Activated CD4-positive, alpha-beta T cell treated with anti-CD3 and anti-CD28 coated beads, Interleukin-2, amount 50 U/mL, for 48 hours (primary cell): Measurements from ENCODE around the gene SCFD1.

Source experiments
- DNase-seq, 2 experiments: peaks; one replicate each; pipeline ENCODE4 v3.0.0-alpha.2; 2020

The SCFD1 gene

GRCh38 chr14:30763891-30764290, 141.8 kb downstream of the SCFD1 start:
- DNase-seq, result no peak

DNA sequence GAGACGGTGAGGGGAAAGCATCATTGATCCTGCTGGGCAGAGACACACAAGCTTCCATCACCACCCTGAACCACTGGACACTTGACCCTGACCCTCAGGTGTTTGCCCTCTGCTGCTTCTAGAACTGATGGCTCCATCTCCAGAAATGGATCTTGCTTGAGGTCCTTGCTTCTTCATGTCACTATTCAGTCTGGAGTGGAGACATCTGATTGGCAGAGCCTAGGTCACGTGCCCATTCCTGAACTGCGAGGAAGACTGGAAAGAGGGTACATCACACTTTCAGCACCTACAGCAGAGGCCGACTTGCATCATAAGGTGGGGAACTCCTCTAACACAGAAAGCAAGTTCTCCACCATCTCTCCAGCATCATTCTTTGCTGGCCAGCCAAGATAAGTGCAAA, 145.5 kb downstream of the SCFD1 start:
- no peak for DNase-seq

DNA sequence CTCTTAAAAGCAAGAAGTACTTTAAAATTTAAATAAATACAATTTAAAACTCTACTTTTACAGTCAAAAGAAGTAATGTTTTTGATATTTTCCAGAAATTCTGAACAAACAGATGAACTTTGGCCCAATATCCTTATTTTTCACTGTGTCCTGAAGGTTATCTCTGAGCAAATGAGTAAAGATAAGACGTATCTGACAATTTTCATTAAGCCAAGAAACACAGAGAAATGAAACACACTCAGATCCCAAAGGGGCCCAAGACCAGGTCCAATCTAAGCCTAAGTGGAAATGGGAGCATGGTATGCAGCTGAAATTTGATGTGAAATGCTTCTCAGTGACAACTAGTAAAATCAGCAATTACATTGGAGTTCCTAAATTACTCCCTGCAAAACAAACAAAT, 146.7 kb downstream of the SCFD1 start:
- no peak for DNase-seq

DNA sequence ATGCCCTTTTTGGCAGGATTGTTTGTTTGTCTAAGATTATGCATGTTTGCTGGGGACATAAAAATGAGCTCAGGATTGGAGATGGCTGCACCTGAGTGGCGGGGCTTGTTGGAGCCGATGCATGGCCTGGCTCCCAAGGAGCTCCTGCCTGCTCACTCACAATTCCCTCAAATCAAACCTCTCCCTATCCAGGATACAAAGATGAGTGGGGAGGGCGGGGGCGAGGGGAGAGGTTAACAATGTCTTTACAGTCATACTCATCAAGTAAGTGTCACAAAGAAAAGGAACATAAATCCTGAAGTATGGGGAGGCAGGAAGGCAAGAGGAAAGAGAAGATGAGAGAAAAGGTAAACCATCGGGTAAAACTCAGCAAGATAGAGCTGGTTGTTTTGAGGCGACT, 148.3 kb downstream of the SCFD1 start:
- no peak for DNase-seq

DNA sequence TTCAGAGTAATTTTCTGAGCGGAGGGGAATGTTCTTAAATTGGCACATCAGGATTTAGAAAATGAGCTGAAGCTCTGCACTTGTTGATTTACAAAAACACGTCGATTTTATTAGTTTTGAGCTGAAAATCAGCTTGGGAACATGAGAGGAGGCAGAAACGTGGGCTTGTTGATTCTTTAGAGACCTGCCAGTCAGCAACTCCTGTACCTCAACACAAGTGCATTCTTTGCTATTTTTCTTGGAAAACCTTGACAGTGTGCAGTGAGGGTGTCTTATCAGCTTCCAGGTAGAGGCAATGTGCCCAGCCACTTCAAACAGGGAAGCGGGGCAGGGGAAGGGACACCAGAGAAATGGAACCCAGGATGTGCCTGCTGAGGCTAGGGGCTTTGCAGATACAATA, 149.5 kb downstream of the SCFD1 start:
- no peak for DNase-seq

GRCh38 chr14:30779210-30779609, 157.1 kb downstream of the SCFD1 start:
- DNase-seq, result no peak
